Measurements from ENCODE around the gene TMEM79.

DNA sequence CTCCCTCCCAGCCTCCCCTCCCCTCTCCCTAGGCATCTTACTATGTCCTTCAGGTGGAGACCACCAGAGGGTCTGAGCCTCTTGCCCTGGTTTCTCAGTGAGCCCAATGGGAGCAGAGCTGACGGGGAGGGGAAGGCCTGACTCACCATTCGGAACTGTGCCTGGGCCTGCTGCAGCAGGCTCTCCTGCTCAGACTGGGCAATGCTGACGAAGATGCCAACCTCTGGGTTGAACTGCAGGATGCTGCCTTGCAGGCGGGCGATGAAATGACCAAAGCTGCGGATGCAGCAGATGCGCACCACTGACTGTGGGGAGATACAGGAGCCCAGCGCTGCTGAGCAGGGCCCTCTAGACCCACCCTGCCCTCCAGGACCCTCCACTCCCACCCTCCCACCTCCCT is 25.3 kb upstream of the TMEM79 start:
- no peak for TF ChIP-seq EZH2 (IDR thresholded peaks at IDR 0.05; ENCODE audit: borderline replicate concordance, low read depth, low read length, severe bottlenecking)
- TF ChIP-seq, protein P1, sequence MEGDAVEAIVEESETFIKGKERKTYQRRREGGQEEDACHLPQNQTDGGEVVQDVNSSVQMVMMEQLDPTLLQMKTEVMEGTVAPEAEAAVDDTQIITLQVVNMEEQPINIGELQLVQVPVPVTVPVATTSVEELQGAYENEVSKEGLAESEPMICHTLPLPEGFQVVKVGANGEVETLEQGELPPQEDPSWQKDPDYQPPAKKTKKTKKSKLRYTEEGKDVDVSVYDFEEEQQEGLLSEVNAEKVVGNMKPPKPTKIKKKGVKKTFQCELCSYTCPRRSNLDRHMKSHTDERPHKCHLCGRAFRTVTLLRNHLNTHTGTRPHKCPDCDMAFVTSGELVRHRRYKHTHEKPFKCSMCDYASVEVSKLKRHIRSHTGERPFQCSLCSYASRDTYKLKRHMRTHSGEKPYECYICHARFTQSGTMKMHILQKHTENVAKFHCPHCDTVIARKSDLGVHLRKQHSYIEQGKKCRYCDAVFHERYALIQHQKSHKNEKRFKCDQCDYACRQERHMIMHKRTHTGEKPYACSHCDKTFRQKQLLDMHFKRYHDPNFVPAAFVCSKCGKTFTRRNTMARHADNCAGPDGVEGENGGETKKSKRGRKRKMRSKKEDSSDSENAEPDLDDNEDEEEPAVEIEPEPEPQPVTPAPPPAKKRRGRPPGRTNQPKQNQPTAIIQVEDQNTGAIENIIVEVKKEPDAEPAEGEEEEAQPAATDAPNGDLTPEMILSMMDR (IDR thresholded peaks at IDR 0.05; ENCODE audit: extremely low read depth in 1 of 2, insufficient read depth in 1 of 2, low read depth in 1 of 2, low read length in 2 of 2) = no peak
- TF ChIP-seq POLR2A (IDR thresholded peaks at IDR 0.05; ENCODE audit: low read depth, low read length) = no peak
- no peak for TF ChIP-seq GATA2 (IDR thresholded peaks at IDR 0.05; ENCODE audit: insufficient read depth, insufficient read length, low read depth, low read length)
- TF ChIP-seq POLR2AphosphoS5 (IDR thresholded peaks at IDR 0.05; ENCODE audit: insufficient read depth, low read depth, low read length) = no peak
- no peak for TF ChIP-seq FOS (IDR thresholded peaks at IDR 0.05; ENCODE audit: borderline replicate concordance, insufficient read depth, low read length)
- TF ChIP-seq, protein P2, sequence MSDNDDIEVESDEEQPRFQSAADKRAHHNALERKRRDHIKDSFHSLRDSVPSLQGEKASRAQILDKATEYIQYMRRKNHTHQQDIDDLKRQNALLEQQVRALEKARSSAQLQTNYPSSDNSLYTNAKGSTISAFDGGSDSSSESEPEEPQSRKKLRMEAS (IDR thresholded peaks at IDR 0.05; ENCODE audit: insufficient read depth, insufficient read length) = no peak
- no peak for TF ChIP-seq JUN (IDR thresholded peaks at IDR 0.05; ENCODE audit: borderline replicate concordance, insufficient read depth, insufficient read length, low read depth)
- no peak for TF ChIP-seq MYC (IDR thresholded peaks at IDR 0.05; ENCODE audit: low read depth, low read length)
